Raji (cell line): ENCODE data around the gene HOXC4.

Source experiments
- POLR2A ChIP-seq: IDR thresholded peaks from 2 replicates; pipeline ENCODE4 v1.6.1; 2011; ENCODE audit warnings: low read depth, low read length, control low read depth; ENCODE audit not compliant: insufficient read depth

HOXC4 gene

DNA sequence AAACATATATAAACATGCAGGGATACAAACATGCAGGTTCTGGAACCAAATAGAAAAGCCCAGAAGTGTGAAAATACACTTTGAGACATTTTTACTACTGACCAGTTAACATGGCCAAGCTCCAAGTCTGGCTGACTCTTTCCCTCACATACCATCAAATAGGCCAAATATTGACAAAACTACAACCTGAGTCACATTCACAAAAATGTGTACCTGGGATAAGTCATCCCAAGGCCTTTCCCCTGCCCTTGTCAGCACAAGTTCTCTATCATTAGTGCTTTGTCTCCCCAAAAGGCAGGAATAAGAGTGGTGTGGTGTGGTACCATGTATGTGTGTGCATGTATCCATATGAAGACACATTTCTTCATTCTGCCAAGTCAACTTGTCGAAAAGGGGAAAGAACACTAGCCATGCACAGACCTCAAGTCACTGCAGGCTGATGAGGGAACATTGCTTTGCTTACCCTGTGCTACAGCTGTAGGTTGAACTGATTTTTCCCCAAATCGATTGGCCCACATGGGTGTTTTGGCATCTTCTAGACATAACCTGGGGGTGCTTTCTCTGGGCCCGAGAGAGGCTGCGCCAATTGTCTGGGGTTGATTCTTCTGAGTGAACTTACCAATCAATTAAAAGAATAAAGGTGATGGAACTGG lies 14.9 kb downstream of the HOXC4 start:
- TF ChIP-seq POLR2A = no peak

DNA sequence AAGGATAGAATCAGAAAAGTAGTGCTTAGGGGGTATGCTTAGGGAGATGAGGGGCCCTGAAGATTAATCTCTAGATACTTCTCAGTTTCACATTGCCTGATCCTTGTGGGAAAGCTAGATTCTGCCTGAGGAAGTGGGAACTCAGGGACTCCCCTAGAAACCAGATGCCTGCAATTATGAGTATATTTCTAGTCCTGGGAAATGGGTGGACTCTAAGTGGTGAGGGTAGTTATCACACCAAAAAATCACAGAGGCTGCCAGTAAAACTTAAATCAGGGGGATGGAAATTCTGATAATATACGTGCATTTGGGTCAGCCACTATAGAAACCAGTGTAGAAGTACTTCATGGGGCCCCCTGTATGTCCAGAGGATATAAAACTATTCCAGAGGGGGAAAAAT lies 18.3 kb downstream of the HOXC4 start:
- TF ChIP-seq POLR2A = no peak

DNA sequence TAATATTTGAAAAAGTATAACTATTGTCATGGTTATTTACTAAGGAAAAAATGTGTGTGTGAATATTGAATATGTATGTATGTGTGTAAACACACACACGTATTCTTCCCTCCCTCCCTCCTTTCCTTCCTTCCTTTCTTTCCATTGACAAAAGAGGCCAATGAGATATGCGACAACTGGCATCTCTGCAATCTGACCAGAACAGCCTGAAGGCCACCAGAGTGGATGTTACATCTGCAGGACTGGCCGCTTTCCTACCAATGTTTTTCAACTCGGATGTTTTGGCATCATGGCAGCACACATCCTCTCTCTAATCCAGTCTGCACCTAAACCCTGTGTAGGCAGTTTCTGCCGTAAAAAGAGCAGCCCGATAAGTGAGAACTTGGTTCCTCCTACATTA lies 20.7 kb downstream of the HOXC4 start:
- no peak for TF ChIP-seq POLR2A

DNA sequence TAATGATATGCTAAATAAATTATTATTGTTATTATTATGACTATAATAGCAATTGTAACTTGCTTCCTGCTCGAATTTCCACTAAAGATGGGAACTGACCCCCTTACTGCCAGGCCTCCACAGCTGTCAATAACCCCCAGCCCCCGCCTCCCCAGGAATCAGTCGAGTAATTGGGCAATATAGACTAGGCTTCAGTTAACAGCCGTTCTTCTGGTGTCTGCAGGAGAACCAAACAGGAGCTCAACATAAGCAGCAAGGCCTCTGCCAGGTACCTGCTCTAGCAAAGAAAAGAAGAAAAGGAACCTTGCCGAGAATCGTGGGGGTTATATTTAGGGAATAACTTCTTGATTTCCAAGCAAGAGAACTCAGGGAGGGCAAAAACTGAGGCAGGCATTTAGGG lies 21.8 kb downstream of the HOXC4 start:
- no peak for TF ChIP-seq POLR2A

DNA sequence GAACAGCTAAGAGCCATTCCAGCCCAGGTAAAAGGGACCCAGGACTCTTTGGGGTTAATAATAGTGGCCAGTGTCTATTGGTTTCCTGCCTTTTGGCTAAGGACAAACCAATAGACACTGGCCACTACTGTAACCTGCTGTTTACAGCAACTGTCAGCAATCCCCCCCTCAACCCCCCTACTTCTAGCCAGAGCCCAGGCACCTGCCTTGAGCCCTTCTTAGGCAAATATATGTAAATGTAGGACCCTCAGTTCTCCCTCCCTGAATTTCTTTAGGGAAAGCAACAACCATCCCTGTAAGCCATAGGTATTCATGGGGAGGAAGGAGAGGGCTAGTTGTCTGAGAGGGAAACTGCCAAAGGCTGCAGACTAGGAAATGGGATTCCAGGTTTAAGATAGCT lies 22.3 kb downstream of the HOXC4 start:
- TF ChIP-seq POLR2A = no peak

DNA sequence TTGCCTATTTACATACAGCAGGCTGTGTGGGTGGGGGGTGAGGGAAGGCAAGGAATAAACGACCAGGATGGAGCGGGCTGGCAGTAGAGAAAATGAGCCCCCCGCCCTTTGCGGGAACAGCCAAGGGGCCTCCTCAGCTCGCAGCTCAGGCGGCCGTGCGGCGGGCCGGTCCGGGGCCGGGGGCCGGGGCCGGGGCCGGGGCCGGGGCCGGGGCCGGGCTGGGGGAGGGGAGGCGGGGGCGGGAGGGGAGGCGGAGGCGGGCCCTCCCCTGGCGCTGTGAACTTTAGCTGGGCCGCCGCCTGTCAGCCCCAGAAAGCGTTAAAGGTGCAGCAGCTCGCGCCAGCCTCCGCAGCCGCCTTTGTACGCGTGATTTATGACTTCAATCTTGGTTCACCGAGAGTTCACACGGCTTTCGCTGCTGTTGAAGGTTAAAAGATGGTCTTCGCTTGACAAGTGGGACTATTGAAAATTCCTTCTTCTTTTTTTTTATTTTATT lies 28.8 kb downstream of the HOXC4 start:
- TF ChIP-seq POLR2A = no peak
